Liver (tissue), 3 donors: ENCODE measurements around the gene GLIS1.

ENCODE experiments used
- RAD21 ChIP-seq, 2 donors: IDR thresholded peaks; 2 replicates each; pipeline ENCODE4 v1.6.1; 2016; ENCODE audit warnings: antibody characterized with exemption in 2 of 2, mild to moderate bottlenecking in 2 of 2
- TF ChIP-seq, protein P1 (sequence below): fragments of 150-350 bp; IDR thresholded peaks from 2 replicates; pipeline ENCODE4 v1.5.1; 2017; ENCODE audit warnings: improper control_type of control experiment, low read depth, low read length; ENCODE audit not compliant: missing input control
- TF ChIP-seq, protein P2 (sequence below): IDR thresholded peaks from 2 replicates; pipeline ENCODE4 v1.6.1; 2016; ENCODE audit warnings: antibody characterized with exemption
- donor health status: healthy.
- donor health status: healthy.

DNA sequence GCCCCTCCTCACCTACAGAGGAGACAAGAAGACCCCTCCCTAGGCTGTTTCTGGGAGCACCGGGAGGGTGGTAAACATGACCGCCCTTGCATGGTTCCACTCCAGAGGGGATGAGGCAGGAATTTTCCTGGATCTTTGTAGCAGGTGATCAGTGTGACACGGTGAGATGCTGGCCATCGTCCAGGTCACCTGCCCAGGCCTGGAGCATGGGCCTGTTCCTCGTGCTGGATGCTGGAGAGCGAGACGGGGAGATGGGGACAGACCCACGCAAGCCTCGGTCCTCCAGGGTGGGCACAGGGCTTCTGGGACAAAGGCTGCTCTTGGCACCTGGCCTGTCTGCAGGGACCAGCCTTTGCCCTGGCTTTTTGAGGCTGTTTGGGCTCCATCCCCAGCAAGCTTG is 233.6 kb downstream of the GLIS1 start:
- TF ChIP-seq, protein P1, sequence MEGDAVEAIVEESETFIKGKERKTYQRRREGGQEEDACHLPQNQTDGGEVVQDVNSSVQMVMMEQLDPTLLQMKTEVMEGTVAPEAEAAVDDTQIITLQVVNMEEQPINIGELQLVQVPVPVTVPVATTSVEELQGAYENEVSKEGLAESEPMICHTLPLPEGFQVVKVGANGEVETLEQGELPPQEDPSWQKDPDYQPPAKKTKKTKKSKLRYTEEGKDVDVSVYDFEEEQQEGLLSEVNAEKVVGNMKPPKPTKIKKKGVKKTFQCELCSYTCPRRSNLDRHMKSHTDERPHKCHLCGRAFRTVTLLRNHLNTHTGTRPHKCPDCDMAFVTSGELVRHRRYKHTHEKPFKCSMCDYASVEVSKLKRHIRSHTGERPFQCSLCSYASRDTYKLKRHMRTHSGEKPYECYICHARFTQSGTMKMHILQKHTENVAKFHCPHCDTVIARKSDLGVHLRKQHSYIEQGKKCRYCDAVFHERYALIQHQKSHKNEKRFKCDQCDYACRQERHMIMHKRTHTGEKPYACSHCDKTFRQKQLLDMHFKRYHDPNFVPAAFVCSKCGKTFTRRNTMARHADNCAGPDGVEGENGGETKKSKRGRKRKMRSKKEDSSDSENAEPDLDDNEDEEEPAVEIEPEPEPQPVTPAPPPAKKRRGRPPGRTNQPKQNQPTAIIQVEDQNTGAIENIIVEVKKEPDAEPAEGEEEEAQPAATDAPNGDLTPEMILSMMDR: no peak
- no peak for TF ChIP-seq RAD21 (IDR thresholded peaks at IDR 0.05)
- TF ChIP-seq, protein P2, sequence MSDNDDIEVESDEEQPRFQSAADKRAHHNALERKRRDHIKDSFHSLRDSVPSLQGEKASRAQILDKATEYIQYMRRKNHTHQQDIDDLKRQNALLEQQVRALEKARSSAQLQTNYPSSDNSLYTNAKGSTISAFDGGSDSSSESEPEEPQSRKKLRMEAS: no peak
